GM18517 (cell line): Measurements from ENCODE around the gene SBF2.

ENCODE experiments used
- ATAC-seq: cut with Tn5 transposase; IDR thresholded peaks from one replicate; pipeline ENCODE4 v1.9.1; 2021; ENCODE audit warnings: mild to moderate bottlenecking, moderate library complexity; ENCODE audit not compliant: unreplicated experiment

Gene SBF2

DNA sequence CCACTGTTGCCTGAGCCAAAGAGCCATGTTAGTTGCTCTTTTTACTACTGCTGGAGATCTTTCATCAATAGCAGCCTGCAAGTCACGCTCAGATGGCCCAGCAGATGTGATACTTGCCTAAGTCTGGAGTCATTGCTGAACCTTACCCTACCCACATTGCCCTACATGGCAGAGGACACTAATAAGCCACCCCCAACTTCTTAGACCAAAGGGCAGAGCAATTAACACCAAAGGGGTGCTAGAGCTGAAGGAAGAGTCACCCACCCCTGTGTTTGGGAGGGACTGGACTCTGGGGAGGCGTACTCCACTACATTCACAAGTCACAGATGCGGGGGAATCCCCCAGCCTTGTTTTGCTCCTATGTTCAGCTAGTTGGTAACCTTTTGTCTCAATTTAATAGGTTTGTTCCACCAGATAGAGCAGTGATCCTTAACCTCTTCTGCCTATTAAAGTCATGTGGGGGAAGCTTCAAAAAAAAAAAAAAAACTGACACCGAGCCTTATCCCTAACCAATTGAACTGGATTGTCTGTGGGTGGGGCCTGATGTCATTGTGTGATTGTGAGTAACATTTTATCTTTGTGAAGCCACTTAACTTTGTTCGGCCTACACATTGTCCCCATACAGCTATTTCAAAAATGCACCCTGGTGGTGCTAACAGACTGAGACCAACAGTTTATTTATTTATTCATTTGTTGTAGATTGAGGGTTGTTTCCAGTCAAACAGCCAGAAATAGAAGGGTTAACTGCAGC, 23.9 kb upstream of the SBF2 start:
- ATAC-seq = peak; percentile 61

DNA sequence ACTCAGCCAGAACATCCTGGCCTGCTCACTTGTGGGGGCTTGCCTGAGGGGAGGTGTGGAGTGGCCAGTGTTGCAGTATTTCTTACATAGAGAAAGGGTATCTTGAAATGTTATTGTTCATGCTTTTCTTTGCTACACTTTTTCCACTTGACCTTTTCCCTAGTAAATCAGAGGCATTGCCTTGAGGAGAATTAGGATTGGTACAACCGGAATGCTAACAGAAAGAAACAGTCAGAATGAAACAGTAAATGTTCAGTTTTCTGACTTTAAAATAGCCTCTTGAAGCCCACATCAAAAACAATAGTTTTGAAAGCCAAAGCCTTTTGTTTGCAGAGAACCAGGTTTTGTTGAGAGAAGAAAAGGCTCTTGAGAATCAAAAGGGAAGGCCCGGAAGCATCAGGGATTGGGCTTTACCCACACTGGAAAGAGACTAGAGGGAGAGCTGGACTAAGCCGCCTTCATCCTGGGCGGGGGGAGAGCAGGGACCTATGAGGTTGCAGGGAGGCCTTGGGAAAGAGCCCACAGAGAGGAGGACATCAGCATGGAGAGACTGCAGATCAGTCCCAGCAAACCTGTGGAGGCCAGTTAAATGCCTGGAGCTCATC, 23.2 kb upstream of the SBF2 start:
- peak; percentile 27 for ATAC-seq

DNA sequence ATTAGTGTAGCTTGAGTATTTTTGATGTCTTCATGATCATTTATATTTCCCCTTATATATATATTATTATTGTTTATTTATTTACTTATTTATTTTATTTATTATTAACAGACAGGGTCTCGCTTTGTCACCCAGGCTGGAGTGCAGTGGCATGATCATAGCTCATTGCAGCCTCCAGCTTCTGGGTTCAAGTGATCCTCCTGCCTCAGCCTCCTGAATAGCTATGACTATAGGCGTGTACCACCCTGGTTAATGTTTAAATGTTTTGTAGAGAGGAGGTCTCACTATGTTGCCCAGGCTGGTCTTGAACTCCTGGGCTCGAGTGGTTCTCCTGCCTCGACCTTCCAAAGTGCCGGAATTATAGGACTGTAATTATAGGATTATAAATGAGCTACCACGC, 21.1 kb upstream of the SBF2 start:
- ATAC-seq = no peak

DNA sequence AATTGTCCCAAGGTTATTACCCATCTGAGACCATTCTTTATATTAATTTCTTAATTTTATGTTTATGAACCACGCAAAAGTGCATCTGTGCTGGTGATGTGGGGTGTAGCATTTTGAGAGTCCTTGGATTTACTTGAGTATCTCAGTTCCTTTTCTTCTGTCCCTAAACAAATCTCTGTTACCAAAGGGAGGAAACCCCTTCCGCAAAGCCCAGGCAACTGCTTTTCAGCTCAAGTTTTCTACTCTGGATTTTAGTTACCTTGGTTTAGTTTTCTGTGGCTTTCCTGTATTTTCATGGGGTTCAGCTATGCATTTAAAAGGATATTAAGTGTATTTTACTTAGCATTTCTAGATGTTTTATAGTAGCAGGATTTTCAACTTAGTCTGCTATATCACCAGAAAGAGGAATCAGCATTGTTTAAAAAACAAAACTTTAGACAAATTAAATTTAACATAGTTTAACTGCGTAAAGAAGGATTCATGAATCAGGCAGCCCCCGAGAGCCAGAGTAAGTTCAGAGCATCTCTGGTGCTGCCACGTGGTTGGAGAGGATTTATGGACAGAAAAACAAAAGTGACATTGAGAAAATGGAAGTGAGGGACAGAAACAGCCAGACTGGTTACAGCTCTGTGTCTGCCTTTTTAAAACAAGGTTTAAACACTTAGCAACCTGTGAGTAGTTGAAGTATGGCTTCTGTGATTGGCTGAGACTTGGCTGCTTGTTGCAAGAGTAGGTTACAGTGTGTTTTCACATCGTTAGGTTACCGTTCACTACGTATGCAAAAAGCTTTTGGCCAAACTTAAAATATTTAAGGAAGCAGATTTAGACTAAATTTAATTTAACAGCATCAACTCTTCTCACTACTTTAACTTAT, 20.4 kb upstream of the SBF2 start:
- ATAC-seq = peak; percentile 59

DNA sequence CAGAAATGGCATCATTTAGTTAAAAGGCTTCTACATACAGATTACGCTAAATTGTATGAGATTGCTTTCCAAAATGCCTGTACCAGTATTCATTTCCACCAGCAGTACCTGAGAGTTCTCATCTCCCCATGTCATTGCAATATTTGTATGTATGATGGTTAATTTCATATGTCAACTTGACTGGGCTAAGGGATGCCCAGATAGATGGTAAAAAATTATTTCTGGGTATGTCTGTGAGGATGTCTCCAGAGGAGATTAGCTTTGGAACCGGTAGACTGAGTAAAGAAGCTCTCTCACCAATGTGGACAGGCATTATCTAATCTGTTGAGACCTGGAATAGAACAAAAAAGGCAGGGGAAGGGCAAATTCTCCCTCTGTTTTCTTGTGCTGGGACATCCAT, 17.8 kb upstream of the SBF2 start:
- no peak for ATAC-seq

DNA sequence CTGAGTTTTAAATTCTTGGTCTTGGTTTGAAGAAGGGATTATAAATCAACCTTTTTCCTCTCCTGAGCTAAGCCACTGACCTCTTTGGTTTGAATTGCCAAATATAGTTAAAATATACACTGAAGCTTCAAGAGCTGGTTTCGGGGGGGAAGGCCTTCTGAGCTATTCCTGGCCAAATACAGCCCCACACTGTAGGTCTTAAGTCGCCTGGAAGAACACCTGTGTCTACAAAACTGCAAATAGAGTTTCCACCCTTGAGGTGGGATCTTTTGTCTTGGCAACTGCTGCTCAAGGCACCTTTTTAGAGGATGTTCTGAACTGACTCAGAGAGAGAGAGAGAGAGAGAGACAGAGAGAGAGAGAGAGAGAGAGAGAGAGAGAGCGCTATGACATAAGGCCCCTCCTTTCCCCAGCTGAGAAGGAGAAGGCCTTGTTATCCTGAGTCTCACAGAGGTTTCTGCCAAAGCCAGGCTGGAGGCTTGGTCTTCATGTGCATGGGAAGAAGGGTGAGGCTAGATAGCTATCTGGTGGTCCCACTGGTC, 16.4 kb upstream of the SBF2 start:
- ATAC-seq = no peak

DNA sequence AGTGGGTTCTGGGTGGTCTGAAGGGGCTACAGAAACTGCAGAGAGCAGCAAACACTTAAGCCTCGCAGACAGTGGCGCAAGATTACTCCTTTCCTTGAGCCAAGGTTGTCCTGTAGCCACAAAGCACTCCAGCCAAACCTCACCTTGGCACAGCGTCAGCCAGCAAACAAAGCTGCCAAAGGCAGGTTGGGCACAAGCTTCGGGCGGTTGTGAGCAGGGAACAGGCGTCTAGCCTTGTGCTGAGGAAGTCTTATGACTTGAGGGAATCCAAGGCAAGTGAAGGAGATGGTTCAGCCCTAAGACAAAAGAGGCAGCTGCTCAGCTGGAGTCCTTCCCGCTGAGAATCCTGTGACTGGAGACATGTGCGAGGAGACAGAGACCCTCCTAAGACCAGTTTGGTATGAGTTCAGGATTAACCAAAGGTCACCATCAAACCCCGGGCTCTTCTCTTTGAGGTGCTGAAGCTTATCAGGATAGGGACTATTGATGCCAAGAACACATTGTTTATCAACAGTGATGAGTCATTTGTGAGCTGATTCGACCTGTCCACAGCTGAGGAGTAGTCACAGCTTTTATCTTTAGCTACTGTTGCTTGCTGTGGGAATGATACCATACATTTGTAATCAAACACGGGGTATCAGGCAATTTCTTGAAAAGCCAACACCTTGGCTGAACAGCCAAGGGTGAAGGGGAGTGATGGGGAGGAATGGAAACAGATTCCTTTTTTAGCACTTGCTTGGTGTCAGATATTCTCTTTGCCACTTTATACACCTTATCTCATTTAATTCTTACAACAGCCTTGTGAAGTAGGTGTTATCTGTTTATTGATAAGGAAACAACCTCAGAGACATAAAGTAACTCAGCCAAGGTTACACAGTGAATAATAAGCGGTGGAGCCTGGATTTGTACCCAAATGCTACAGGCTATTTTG, 15.4 kb upstream of the SBF2 start:
- ATAC-seq = no peak

DNA sequence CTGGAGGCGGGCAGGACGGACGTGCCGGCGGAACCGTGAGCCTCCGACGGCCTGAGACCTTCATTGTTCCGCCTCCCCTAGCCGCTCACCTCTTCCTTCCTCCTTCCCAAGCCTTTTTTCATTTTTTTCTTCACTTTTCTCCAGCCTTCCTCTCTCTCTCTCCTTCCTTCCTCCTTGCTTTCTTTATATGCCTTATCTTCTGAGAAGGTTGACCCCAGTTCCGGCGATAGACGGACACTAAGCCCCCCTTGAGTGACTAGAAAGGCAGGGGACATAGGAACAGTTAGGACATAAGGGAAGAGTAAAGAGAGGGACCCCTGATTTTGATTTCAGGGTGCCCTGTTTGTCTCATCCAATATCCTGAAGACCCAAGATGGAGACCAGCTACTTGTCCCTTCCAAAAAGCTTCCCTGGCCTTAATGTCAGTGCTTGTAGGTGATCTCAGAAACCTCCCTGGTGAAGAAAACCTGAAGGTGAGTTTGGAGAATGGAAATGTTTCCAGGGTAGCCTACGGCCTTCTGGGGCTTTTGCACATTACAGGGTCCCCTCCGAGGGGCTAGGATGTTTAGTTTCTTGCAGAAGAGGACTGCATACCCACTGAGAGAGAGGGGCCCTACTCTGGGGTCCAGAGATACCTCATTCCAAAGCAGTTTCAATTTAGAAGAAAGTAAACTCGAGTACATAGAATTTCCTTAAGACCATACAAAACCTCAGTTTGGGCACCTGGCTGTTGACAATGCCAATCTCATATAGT, 14.4 kb upstream of the SBF2 start:
- no peak for ATAC-seq

DNA sequence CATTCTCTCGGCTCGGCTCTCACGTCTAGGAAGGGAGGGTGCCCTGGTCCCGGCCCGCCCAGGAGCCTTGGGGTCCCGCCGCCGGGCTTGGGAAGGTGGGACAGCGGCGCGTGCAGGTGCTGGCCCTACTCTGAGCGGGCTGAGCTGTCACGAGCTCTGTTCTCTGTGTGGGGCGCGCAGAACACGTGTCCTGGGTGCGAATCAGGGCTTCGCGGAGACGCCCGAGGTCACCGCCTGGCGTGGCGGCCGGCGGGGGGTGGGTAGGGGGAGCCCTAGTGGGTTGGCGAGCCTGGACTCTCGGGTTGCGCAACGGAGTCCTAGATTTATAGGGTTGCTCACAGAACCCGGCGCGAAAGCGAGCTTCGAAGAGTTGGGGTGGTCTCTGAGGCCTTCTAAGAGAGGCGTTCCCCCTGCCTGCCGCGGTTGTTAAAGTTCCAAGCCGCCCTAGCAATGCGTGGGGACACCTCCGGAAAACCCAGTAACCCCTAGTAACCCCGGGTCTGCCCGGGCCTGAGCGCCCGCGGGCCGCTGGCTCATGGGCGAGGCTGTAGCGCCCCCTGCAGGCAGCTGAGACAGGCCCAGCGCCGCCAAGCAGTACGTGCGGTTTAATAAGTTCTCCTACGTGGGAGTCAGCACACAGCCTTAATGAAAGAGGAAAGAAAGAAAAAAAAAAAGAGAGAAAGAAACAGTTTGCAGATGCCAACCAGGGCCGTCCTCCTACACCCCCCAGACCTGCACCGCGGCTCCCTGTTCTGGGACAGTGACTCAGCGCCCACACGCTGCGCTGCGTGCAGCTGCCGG, 13.6 kb upstream of the SBF2 start:
- peak; percentile 59 for ATAC-seq

DNA sequence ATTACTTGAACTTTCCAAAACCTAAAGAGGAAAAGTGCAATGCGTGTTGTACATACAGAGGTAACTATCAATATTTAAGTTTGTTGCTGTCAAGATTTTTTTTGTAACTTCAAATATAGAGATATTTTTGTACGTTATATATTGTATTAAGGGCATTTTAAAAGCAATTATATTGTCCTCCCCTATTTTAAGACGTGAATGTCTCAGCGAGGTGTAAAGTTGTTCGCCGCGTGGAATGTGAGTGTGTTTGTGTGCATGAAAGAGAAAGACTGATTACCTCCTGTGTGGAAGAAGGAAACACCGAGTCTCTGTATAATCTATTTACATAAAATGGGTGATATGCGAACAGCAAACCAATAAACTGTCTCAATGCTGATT, 13.0 kb upstream of the SBF2 start:
- no peak for ATAC-seq

DNA sequence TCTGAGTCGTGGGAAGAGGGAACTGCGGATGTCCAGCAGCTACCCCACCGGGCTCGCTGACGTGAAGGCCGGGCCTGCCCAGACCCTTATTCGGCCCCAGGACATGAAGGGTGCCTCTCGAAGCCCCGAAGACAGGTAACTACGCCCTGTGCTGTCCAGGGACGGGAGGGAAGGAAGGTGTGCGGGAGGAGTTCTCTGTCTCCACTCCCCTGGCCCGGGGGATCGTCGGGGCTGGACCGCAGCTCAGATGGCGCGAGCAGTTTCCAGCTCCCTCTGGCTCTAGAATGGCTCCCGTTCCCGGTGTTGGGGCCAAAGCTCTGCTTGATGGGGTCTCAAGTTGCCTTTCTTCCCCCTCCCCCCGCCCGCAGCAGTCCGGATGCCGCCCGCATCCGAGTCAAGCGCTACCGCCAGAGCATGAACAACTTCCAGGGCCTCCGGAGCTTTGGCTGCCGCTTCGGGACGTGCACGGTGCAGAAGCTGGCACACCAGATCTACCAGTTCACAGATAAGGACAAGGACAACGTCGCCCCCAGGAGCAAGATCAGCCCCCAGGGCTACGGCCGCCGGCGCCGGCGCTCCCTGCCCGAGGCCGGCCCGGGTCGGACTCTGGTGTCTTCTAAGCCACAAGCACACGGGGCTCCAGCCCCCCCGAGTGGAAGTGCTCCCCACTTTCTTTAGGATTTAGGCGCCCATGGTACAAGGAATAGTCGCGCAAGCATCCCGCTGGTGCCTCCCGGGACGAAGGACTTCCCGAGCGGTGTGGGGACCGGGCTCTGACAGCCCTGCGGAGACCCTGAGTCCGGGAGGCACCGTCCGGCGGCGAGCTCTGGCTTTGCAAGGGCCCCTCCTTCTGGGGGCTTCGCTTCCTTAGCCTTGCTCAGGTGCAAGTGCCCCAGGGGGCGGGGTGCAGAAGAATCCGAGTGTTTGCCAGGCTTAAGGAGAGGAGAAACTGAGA, 12.2 kb upstream of the SBF2 start:
- no peak for ATAC-seq

DNA sequence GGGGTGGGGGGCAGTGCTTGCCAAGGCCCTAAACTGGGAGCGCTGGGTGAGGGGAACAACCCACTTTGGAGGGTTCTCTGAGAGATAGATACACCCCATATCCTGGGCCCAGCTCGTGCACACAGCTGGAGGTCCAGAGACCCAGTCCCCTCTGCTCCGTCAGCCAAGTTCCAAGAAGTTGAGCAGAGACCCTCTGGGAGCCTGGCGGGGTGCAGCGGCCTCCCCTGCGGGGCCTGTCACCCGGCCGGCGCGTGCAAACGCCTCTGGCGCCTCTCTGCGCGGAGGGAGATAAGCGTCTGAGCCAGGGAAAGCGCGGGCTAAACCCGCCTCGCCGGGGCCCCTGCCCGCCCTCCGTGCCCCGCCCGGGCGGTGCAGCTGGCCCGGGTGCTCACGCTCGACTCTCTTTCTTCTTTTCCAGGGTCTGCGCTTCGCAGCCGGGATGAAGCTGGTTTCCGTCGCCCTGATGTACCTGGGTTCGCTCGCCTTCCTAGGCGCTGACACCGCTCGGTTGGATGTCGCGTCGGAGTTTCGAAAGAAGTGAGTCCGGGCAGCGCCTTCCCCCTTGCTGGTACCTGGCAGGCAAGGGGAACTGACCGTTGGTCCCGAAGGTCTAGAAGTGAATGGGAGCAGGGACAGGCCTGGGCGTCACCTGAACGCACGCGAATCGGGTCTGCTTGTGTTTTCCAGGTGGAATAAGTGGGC, 11.4 kb upstream of the SBF2 start:
- no peak for ATAC-seq

DNA sequence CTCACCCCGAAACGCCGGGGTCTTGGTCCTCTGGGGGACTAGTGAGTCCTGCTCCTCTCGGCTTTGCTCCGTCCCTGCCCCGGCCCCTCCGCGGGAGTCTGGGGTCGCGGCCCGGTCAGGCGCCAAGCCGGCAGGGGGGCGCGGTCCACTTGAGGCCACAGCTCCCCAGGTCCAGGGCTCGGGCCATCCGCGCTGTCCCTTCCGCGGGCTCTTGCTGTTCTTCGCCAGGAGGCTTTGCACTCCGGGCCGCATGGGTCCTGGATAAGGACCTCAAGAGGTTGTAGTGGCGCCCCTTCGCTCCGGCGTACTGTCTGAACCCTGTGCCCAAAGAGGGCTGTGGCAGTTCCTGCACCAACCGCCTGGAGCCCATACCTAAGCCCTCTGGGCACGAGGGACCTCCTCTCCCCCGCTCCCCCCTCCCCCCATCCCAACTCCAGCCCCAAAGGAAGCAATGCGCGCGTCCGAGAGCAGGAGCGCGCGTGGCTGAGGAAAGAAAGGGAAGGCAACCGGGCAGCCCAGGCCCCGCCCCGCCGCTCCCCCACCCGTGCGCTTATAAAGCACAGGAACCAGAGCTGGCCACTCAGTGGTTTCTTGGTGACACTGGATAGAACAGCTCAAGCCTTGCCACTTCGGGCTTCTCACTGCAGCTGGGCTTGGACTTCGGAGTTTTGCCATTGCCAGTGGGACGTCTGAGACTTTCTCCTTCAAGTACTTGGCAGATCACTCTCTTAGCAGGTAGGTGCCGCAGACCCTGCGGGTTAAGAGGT, 10.7 kb upstream of the SBF2 start, which contains the start of gene ADM:
Gene ADM (plus strand): TSS at position 579 of the 767 bp plus-strand sequence. CDS start 628 bp downstream, outside the sequence.
- no peak for ATAC-seq

DNA sequence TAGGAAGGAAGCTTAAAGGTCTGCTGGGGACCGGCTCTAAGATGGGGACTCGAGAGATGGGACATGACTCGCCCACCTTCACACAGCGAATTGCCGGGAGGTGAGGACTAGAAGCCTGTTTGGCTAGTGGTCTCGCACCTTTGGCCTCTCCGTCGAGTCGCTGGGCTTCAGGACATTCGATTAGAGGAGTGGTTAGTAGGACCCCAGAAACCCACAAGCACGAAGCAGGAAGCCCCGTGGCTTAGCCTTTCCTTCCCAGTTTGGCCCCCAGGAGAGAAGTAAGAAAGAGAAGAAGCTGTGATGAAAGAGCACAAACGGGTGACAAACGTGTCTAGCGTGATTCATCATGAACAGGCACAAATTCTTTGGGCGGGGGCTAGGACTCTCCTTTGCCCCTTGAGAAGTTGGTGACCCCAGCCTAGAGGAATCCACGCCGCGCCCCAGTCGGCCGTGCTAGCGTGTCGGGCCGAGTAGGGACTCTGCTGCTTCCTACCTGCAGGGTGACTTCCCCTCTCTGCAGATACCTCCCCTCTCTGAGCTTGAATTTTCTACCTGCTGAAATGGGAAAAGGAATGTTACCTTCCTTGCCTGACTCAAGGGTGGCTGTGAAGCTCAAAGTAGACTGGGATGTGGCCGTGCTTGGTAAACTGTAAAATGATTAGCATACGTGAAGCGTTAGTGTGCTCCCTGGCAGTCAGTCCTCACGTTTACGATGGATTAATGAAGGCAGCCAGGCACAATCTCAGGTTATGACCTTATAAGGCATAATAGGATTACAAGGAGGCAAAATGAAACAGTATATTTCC, 9.7 kb upstream of the SBF2 start:
- ATAC-seq = no peak

DNA sequence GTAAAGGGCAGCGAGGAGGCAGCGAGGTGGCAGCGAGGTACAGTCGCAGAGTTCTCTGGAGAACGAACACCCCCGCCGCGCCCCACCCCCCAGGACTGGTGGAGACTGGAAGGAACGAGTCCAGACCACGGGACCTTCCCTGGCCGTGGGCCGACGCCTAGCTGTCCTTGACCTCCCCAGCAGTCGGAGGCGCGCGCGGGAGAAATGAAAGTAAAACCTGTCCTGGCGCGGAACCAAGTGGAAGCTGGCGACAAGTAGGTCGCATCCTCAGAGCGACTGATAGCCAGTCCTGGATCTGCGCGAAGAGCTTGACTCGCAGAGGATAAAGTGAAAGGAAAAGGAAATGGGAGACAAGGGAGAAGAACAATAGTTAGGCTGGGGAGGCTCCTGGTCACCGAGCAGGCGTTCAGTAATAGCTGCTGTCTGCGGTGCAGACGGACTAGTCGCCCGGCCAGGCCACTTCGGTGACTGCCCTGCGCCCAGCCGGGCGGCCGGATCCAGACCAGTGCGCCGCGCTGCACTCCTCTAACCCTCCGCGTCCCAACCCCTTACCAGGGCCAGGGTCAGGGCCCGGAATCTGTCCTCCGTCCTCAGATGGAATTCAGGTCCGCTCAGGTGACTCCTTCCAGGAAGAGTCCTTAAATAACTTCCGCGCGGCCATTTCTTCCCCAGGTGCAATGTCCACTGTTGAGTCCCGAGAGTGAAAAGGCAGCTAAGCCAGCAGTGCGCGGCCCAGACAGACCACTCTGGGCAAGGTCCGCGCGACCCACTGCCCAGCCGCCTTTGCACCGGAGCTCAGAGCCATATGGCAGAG, 8.9 kb upstream of the SBF2 start:
- no peak for ATAC-seq
